ENCODE measurements around the gene ZC3H7B. TPM values are rescaled to one million over a fixed set of nuclear protein-coding genes. Genes with fewer than 3 reads are reported as not detected.

Gene ZC3H7B
- total RNA-seq, 2 experiments from 2014 or later, result 29.5 to 32.7 TPM

GRCh38 chr22:41369837-41370236 lies 68.5 kb downstream of the ZC3H7B start:
- ATAC-seq (ENCODE audit: poor library complexity) (no peak), DNase-seq (no peak)
- Mint-ChIP-seq H3K4me3 (no peak overlapping the region), H3K27ac (no peak overlapping the region), H3K4me1 (ENCODE audit: low read depth) (no peaks in the 10 kb centered on the region), H3K36me3 (ENCODE audit: low read depth) (no peaks in the 10 kb centered on the region), H3K27me3 (no peaks in the 10 kb centered on the region), H3K9me3 (no peaks in the 10 kb centered on the region)
- POLR2A ChIA-PET, result interaction anchor here (1.5 kb wide), 1 partner anchor 12 kb away, joined by 4 read pairs; the partner anchor contains the start of gene TEF
- TF ChIP-seq CTCF (IDR thresholded peaks at IDR 0.05), result no peak
- H3K4me1 ChIP-seq (ENCODE audit: insufficient read depth, low read length), result peaks cover 12% of the 10 kb centered on the region
- no peak overlapping the region for H3K27ac ChIP-seq (ENCODE audit: low read depth in 1 of 2, low read length in 2 of 2)
- H3K27me3 ChIP-seq (ENCODE audit: control insufficient read depth in 1 of 2, insufficient read depth in 2 of 2, low read length in 2 of 2), result no peaks in the 10 kb centered on the region
- H3K9me3 ChIP-seq (ENCODE audit: control insufficient read depth in 1 of 2, insufficient read depth in 1 of 2, low read length in 2 of 2), result no peaks in the 10 kb centered on the region
- intact Hi-C loops (cut with DNase I, micrococcal nuclease), result no loop called here
- no peak overlapping the region for H3K4me3 ChIP-seq (ENCODE audit: low read length)
- CTCF ChIA-PET, result no interaction called here
- no peaks in the 10 kb centered on the region for H3K36me3 ChIP-seq (ENCODE audit: insufficient read depth, low read length)

DNA sequence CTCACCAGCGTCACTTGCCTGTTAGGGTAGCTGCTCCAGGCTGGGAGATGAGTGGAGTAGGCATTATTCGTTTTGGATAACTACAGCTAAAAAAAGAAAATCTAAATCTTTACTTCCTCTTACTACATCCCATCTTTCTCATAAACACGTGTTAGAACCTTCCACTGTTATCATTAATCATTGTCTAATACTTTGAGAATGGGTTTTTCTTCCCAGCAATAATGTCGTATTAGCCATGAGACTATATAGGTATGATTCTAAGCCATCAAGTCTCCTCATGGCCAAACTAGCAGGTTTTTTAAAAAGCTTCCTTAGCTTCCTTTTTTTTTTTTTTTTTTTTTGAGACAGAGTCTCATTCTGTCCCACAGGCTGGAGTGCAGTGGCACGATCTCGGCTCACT lies 76.5 kb downstream of the ZC3H7B start:
- peaks cover 6% of the 10 kb centered on the region for H3K36me3 Mint-ChIP-seq (ENCODE audit: low read depth)
- no peak for DNase-seq
- no peak overlapping the region for H3K27ac Mint-ChIP-seq
- peaks cover 18% of the 10 kb centered on the region for H3K4me1 Mint-ChIP-seq (ENCODE audit: low read depth)
- no peak for TF ChIP-seq CTCF (IDR thresholded peaks at IDR 0.05)
- ATAC-seq (ENCODE audit: poor library complexity), result no peak
- CTCF ChIA-PET, result interaction anchor here (0.5 to 0.6 kb wide), 2 partner anchors 12 to 168 kb away, joined by 3 to 6 read pairs; no protein-coding TSS in a partner anchor
- intact Hi-C loops (cut with DNase I, micrococcal nuclease), result no loop called here
- POLR2A ChIA-PET, result interaction anchor here (1.1 kb wide), 1 partner anchor 91 kb away, joined by 3 read pairs; no protein-coding TSS in a partner anchor
- Histone ChIP-seq H3K36me3 (ENCODE audit: insufficient read depth, low read length) (no peaks in the 10 kb centered on the region), H3K27ac (ENCODE audit: low read depth in 1 of 2, low read length in 2 of 2) (no peak overlapping the region), H3K9me3 (ENCODE audit: control insufficient read depth in 1 of 2, insufficient read depth in 1 of 2, low read length in 2 of 2) (no peaks in the 10 kb centered on the region), H3K4me3 (ENCODE audit: low read length) (no peak overlapping the region), H3K27me3 (ENCODE audit: control insufficient read depth in 1 of 2, insufficient read depth in 2 of 2, low read length in 2 of 2) (no peaks in the 10 kb centered on the region), H3K4me1 (ENCODE audit: insufficient read depth, low read length) (peaks cover 20% of the 10 kb centered on the region)
- H3K27me3 Mint-ChIP-seq, result no peaks in the 10 kb centered on the region
- H3K9me3 Mint-ChIP-seq, result no peaks in the 10 kb centered on the region
- no peak overlapping the region for H3K4me3 Mint-ChIP-seq

DNA sequence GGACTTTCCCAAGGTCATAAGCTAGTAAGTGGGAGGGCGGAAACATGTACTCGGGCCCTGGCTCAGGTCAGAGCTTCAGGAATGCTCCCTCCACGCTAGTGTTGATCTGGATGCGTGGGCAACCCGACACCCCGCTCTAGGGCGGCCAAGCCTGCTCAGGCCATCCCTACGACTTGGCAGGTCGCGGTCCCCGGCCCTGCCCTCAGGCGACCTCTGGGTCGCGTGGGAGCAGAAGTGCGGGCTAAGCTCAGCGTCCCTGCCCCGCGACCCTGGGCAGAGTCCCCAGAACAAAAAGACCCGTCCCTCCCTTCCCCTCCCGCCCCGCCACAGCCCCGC lies 79.6 kb downstream of the ZC3H7B start:
- Mint-ChIP-seq H3K4me3 (peak overlapping the region; percentile 98), H3K27ac (peak overlapping the region; percentile 99), H3K4me1 (ENCODE audit: low read depth) (peaks cover 31% of the 10 kb centered on the region), H3K9me3 (no peaks in the 10 kb centered on the region), H3K27me3 (no peaks in the 10 kb centered on the region), H3K36me3 (ENCODE audit: low read depth) (peaks cover 6% of the 10 kb centered on the region)
- no peak for TF ChIP-seq CTCF (IDR thresholded peaks at IDR 0.05)
- CTCF ChIA-PET, result interaction anchor here (1.4 to 1.5 kb wide), 3 partner anchors 80 to 146 kb away, joined by 3 to 6 read pairs (median 5); partner anchors contain the start of gene ZC3H7B
- Histone ChIP-seq H3K27ac (ENCODE audit: low read depth in 1 of 2, low read length in 2 of 2) (peak overlapping the region; percentile 78 to 96), H3K9me3 (ENCODE audit: control insufficient read depth in 1 of 2, insufficient read depth in 1 of 2, low read length in 2 of 2) (no peaks in the 10 kb centered on the region), H3K4me1 (ENCODE audit: insufficient read depth, low read length) (peaks cover 20% of the 10 kb centered on the region), H3K4me3 (ENCODE audit: low read length) (peak overlapping the region; percentile 66), H3K36me3 (ENCODE audit: insufficient read depth, low read length) (no peaks in the 10 kb centered on the region), H3K27me3 (ENCODE audit: control insufficient read depth in 1 of 2, insufficient read depth in 2 of 2, low read length in 2 of 2) (no peaks in the 10 kb centered on the region)
- intact Hi-C loops (cut with DNase I, micrococcal nuclease), result loop anchor here (1.0 to 5.0 kb wide), 10 partner anchors 66 to 524 kb away; partner anchors contain the start of genes RANGAP1 (in 2 of the 2), ST13 (in 2 of the 2), XPNPEP3 (in 2 of the 2) and ACO2 (in 1 of the 2)
- DNase-seq, result no peak
- POLR2A ChIA-PET, result interaction anchor here (0.6 to 4.7 kb wide), 31 partner anchors 8 to 1337 kb away, joined by 3 to 66 read pairs (median 7); partner anchors contain the start of genes ACO2, CCDC134, DESI1 and EP300
- peak; percentile 0 for ATAC-seq (ENCODE audit: poor library complexity)

Measured in CD4-positive, alpha-beta T cell (primary cell).